Muscle layer of colon (tissue), 2 donors: Measurements from ENCODE around the gene PRAC1.

Experiments used
- H3K27ac ChIP-seq: one replicate; pipeline ENCODE4 v1.7.0; 2013; ENCODE audit warnings: low read depth, mild to moderate bottlenecking, low read length, moderate library complexity
- H3K27me3 ChIP-seq, 2 donors: one replicate each; pipeline ENCODE4 v1.7.0; 2013; ENCODE audit warnings: low read length in 2 of 2, mild to moderate bottlenecking in 2 of 2; ENCODE audit not compliant: insufficient read depth in 2 of 2, control insufficient read depth in 1 of 2
- H3K36me3 ChIP-seq: one replicate; pipeline ENCODE4 v1.7.0; 2013; ENCODE audit warnings: mild to moderate bottlenecking, low read length; ENCODE audit not compliant: insufficient read depth
- H3K4me1 ChIP-seq: one replicate; pipeline ENCODE4 v1.7.0; 2013; ENCODE audit warnings: mild to moderate bottlenecking, low read length; ENCODE audit not compliant: insufficient read depth
- H3K4me3 ChIP-seq, 2 donors: one replicate each; pipeline ENCODE4 v1.7.0; 2013; ENCODE audit warnings: low read length in 2 of 2, low read depth in 1 of 2, mild to moderate bottlenecking in 1 of 2, moderate library complexity in 1 of 2
- H3K9ac ChIP-seq: one replicate; pipeline ENCODE4 v1.7.0; 2013; ENCODE audit warnings: low read length
- H3K9me3 ChIP-seq: one replicate; pipeline ENCODE4 v1.7.0; 2013; ENCODE audit warnings: mild to moderate bottlenecking, low read length
- donor health status: abdominal sarcoma.
- donor health status: Adenocarcinoma of cecum.

PRAC1 gene

GRCh38 chr17:48722201-48722907, at the start of gene PRAC1:
Gene PRAC1 (minus strand): TSS chr17:48722518. CDS start chr17:48722392, 126 bp downstream.
- H3K36me3 ChIP-seq: no peaks in the 10 kb centered on the region
- H3K27ac ChIP-seq: no peak within 1 kb of the TSS
- peaks cover 94 to 99% of the 10 kb centered on the region in 2 donors for H3K27me3 ChIP-seq
- H3K9me3 ChIP-seq: no peaks in the 10 kb centered on the region
- no peak within 1 kb of the TSS for H3K9ac ChIP-seq
- H3K4me1 ChIP-seq: peaks cover 30% of the 10 kb centered on the region
- H3K4me3 ChIP-seq: no peak within 1 kb of the TSS

- H3K4me3 ChIP-seq: no peak overlapping the region
- no peaks in the 10 kb centered on the region for H3K9me3 ChIP-seq
- no peak overlapping the region for H3K27ac ChIP-seq
- no peak overlapping the region for H3K9ac ChIP-seq
- no peaks in the 10 kb centered on the region for H3K4me1 ChIP-seq
- H3K27me3 ChIP-seq: no peaks in the 10 kb centered on the region
- no peaks in the 10 kb centered on the region for H3K36me3 ChIP-seq
These were observed 48.6 kb upstream of the PRAC1 start for GRCh38 chr17:48770954-48771353.

GRCh38 chr17:48769009-48769675, 46.8 kb upstream of the PRAC1 start:
- H3K27me3 ChIP-seq: no peaks in the 10 kb centered on the region
- no peaks in the 10 kb centered on the region for H3K4me1 ChIP-seq
- no peak overlapping the region for H3K4me3 ChIP-seq
- H3K9me3 ChIP-seq: no peaks in the 10 kb centered on the region
- no peak overlapping the region for H3K27ac ChIP-seq
- H3K36me3 ChIP-seq: no peaks in the 10 kb centered on the region
- H3K9ac ChIP-seq: no peak overlapping the region

GRCh38 chr17:48767263-48767774, 45.0 kb upstream of the PRAC1 start:
- no peak overlapping the region for H3K4me3 ChIP-seq
- no peak overlapping the region for H3K9ac ChIP-seq
- H3K4me1 ChIP-seq: no peaks in the 10 kb centered on the region
- H3K9me3 ChIP-seq: no peaks in the 10 kb centered on the region
- peaks cover 0 to 4% of the 10 kb centered on the region in 2 donors for H3K27me3 ChIP-seq
- no peaks in the 10 kb centered on the region for H3K36me3 ChIP-seq
- no peak overlapping the region for H3K27ac ChIP-seq

GRCh38 chr17:48761114-48761513, 38.8 kb upstream of the PRAC1 start:
- H3K27me3 ChIP-seq: peaks cover 5 to 22% of the 10 kb centered on the region in 2 donors
- no peak overlapping the region for H3K4me3 ChIP-seq
- H3K9me3 ChIP-seq: no peaks in the 10 kb centered on the region
- H3K36me3 ChIP-seq: no peaks in the 10 kb centered on the region
- H3K4me1 ChIP-seq: no peaks in the 10 kb centered on the region
- no peak overlapping the region for H3K27ac ChIP-seq
- H3K9ac ChIP-seq: no peak overlapping the region

GRCh38 chr17:48760411-48760810, 38.1 kb upstream of the PRAC1 start:
- H3K9ac ChIP-seq: no peak overlapping the region
- H3K27ac ChIP-seq: no peak overlapping the region
- H3K27me3 ChIP-seq: peaks cover 12 to 29% of the 10 kb centered on the region in 2 donors
- no peaks in the 10 kb centered on the region for H3K4me1 ChIP-seq
- no peaks in the 10 kb centered on the region for H3K36me3 ChIP-seq
- no peaks in the 10 kb centered on the region for H3K9me3 ChIP-seq
- no peak overlapping the region for H3K4me3 ChIP-seq

- H3K9me3 ChIP-seq: no peaks in the 10 kb centered on the region
- no peak overlapping the region for H3K27ac ChIP-seq
- H3K27me3 ChIP-seq: peaks cover 23 to 40% of the 10 kb centered on the region in 2 donors
- no peak overlapping the region for H3K4me3 ChIP-seq
- no peaks in the 10 kb centered on the region for H3K36me3 ChIP-seq
- H3K4me1 ChIP-seq: no peaks in the 10 kb centered on the region
- no peak overlapping the region for H3K9ac ChIP-seq
These were observed 37.0 kb upstream of the PRAC1 start for GRCh38 chr17:48759288-48759687.

- H3K27ac ChIP-seq: no peak overlapping the region
- H3K4me1 ChIP-seq: peaks cover 5% of the 10 kb centered on the region
- peaks cover 40 to 56% of the 10 kb centered on the region in 2 donors for H3K27me3 ChIP-seq
- no peak overlapping the region for H3K9ac ChIP-seq
- H3K9me3 ChIP-seq: no peaks in the 10 kb centered on the region
- no peak overlapping the region for H3K4me3 ChIP-seq
- H3K36me3 ChIP-seq: no peaks in the 10 kb centered on the region
These were observed 35.2 kb upstream of the PRAC1 start for GRCh38 chr17:48757524-48757961.

- no peak overlapping the region for H3K9ac ChIP-seq
- peaks cover 47 to 61% of the 10 kb centered on the region in 2 donors for H3K27me3 ChIP-seq
- peaks cover 5% of the 10 kb centered on the region for H3K4me1 ChIP-seq
- H3K9me3 ChIP-seq: no peaks in the 10 kb centered on the region
- no peak overlapping the region for H3K4me3 ChIP-seq
- no peak overlapping the region for H3K27ac ChIP-seq
- H3K36me3 ChIP-seq: no peaks in the 10 kb centered on the region
These were observed 34.5 kb upstream of the PRAC1 start for GRCh38 chr17:48756830-48757251.

GRCh38 chr17:48755356-48755755, 33.0 kb upstream of the PRAC1 start:
- Histone ChIP-seq H3K4me3 (no peak overlapping the region), H3K9me3 (no peaks in the 10 kb centered on the region), H3K4me1 (peaks cover 5% of the 10 kb centered on the region), H3K27ac (no peak overlapping the region), H3K27me3 (peaks cover 60 to 71% of the 10 kb centered on the region in 2 donors), H3K36me3 (no peaks in the 10 kb centered on the region), H3K9ac (no peak overlapping the region)

GRCh38 chr17:48754500-48755261, 32.4 kb upstream of the PRAC1 start:
- H3K36me3 ChIP-seq: no peaks in the 10 kb centered on the region
- no peaks in the 10 kb centered on the region for H3K9me3 ChIP-seq
- no peak overlapping the region for H3K9ac ChIP-seq
- H3K4me3 ChIP-seq: no peak overlapping the region
- H3K27me3 ChIP-seq: peaks cover 67 to 76% of the 10 kb centered on the region in 2 donors
- H3K27ac ChIP-seq: no peak overlapping the region
- H3K4me1 ChIP-seq: peaks cover 5% of the 10 kb centered on the region
